ENCODE results near the gene PCDHGA3. TPM values are rescaled to one million over a fixed set of nuclear protein-coding genes. Genes with fewer than 3 reads are reported as not detected.

Gene PCDHGA3
- 3.7 and 6.2 TPM in 2 replicates for total RNA-seq

DNA sequence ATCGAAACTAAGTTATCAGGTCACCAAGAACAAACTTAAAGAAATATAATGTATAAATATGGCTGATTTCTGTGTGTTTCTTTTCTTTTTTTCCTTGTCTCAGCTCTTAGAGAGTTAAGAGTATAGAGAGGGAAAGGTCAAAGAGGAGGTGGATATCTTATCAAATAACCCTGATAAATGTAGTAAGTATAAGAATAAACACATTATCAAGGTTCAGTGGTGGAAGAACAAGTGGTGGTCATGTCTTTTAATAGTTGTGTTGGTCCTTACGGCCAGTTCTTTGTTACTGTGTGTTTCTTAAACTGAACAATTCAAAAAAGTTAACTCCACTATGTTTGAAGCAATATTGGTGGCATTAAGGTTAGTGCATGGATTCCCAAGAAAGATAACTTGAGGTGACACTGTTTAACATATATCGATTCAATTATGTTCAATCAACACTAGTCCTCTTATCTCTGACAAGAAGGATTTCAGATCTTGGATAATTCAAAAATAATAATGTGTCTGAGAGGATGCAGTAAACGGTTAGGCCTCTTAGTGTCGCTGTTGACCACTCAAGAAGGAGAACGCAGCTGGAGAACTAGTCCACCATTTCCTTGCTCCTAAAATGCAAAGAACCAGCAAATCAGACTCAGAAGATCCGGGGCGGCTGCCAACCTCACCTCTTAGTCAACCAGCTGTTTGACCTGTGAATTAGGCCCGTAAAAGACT, at the start of gene PCDHGA3:
TSS of gene PCDHGA3 (plus strand) at position 588 of the 711 bp plus-strand sequence. CDS start 205 bp downstream, outside the sequence.

DNA sequence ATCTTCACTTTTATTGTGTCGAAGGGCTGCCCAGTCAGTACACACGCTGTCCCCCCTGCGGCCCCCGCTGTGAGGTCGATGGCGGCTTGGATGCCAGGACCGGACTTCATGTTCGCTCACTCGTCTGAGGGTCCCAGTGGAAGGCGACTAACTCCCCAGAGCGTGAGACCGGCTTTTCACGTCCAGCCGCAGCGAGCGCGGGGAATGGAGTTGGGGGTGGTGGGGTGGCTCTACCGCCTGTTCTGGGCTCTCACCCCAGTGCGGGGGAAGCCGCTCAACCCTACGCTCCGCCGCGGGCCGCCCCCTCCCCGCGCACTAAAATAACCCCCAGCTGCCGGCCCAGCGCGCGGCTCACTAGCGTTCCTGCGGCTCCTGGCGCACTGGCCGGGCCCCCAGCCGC, 39.9 kb upstream of the PCDHGA3 start, which contains the start of gene SLC25A2:
TSS of gene SLC25A2 (minus strand) at position 294 of the 400 bp plus-strand sequence. CDS start at position 110, 184 bp downstream.

DNA sequence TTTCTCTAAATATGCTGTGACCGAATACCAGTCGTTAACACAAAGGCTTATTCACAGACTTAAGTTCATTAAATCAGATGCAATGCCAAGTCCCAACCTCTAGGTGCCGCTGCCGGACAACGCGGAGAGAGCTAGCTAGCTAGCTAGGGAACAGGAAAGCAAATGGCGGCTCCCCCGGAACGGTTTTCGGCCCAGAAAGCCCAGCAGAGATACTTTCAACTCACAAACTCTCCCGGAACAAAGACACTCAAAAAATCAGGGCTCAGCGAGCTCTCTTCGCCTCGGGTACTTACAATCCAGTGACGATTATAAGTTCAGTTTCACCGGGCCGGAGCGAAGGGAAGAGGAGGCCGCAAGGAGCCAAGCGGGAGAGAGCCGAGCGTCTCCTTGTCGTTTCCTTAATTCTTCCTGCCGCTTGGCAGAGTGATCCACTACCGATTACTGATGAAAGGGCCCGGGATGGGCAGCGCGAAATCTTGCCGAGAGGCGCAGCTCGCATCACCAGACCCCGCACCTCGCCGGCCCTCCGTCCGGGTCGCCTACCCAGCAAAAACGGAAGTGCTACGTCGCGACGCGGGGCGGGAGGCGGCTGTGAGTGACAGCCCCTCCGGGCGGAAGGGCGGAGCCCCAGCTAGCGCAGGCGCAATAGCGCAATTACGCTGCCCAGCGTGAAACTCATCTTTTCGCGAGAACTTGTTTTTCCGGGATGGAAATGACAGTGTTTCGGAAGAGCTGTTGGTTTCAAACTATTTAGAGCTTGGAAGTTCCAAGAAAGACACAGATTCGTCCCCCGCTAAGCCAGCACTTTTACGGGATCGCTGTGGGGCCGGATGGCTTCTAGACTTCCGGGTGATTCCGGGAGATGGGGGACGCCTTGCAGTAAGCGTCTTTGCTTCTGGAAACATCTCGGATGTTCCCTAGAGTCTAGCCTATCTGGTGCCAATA, 23.1 kb upstream of the PCDHGA3 start, which contains the start of gene TAF7:
TSS of gene TAF7 (minus strand) at position 560 of the 945 bp plus-strand sequence. CDS start 740 bp downstream, outside the sequence.

DNA sequence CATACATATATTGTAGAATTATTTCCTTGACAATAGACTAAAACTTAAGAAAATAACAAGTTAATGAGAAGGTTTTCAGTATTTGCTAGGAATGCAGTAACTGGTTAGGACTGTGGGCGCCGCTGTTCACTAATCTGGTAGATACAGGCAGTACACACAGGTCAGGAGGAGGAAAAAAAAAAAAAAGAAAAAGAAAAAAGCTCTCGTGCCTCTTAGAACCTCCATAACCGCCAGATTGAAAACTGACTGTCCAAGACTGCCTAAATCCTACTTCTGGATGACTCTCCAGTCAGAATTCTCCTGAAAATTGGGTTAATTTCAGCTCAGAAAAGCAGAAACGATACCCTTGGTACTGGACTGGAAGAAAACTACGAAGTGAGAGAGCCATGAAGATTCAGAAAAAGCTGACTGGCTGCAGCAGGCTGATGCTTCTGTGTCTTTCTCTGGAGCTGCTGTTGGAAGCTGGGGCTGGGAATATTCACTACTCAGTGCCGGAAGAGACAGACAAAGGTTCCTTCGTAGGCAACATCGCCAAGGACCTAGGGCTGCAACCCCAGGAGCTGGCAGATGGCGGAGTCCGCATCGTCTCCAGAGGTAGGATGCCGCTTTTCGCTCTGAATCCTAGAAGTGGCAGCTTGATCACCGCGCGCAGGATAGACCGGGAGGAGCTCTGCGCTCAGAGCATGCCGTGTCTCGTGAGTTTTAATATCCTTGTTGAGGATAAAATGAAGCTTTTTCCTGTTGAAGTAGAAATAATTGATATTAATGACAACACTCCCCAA, 13.1 kb upstream of the PCDHGA3 start, which contains the start of gene PCDHGA1:
TSS of gene PCDHGA1 (plus strand) at position 216 of the 782 bp plus-strand sequence.

DNA sequence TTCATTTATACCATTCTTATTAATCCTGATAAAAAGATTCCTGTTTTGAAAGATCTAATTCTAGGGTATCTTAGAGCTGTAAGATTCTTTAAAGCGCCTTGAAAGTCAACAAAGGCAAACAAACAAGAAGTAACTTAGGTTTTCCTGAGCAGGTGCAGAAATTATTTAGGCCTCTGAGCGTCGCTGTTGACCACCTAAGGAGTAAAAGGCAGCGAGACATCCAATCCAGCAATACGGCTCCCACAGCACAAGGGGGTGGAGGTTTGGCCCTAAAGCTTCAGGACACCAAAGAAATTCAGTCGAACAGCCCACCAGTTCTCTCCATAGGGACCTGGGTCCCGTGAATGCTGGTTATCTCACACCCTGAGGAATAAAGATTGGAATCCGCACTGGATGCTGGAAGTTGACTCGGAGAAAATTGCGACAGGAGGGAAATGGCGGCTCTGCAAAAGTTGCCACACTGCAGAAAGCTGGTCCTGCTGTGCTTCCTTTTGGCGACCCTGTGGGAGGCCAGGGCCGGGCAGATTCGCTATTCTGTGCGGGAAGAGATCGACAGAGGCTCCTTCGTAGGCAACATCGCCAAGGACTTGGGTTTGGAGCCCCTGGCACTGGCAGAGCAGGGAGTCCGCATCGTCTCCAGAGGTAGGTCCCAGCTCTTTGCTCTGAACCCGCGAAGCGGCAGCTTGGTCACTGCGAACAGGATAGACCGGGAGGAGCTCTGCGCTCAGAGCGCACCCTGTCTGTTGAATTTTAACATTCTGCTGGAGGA, 4.9 kb upstream of the PCDHGA3 start, which contains the start of gene PCDHGA2:
TSS of gene PCDHGA2 (plus strand) at position 223 of the 769 bp plus-strand sequence.

DNA sequence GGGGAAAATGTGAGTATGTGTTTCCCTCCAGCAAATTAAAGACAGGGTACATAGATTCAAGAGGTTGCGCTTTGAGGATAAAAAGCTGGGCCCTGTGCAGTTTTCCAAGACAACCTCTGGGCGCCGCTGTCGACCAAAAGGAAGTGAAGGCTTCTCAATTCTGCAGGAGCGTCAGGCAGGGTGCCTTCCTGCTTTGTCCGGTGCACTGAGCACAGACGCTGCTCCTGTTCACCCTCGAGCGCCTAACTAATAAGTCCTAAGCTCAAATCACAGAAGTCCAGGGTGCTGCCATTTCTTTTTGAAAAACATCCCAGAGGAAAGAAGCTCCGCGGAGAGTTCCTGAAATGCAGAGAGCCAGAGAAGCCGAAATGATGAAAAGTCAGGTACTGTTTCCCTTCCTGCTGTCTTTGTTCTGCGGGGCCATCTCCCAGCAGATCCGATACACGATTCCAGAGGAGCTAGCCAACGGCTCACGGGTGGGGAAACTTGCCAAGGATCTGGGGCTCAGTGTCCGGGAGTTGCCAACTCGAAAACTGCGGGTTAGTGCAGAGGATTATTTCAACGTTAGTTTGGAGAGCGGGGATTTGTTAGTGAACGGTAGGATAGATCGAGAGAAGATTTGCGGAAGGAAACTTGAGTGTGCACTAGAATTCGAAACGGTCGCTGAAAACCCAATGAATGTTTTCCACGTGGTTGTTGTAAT, 6.4 kb downstream of the PCDHGA3 start, which contains the start of gene PCDHGB1:
TSS of gene PCDHGB1 (plus strand) at position 183 of the 703 bp plus-strand sequence. CDS start at position 345, 162 bp downstream.

DNA sequence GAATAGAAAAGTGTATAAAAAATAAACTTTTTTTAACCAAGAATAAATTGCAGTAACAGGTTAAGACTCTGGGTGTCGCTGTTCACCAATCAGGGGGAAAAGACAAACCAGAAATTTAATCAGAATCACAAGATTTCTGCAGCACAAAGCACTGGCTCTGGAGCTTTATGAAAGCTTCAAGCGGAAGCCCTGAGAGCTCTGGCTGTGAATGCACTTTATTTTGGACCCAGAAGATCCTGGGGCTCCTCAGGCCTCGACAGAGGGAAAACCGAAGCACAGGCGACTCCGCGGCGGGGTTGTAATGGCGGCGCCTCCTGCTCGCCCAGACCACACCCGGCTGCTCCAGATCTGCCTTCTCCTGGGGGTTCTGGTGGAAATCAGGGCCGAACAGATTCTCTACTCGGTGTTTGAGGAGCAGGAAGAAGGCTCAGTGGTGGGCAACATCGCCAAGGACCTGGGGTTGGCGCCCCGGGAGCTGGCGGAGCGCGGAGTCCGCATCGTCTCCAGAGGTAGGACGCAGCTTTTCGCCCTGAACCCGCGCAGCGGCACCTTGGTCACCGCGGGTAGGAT, 11.4 kb downstream of the PCDHGA3 start, which contains the start of gene PCDHGA4:
TSS of gene PCDHGA4 (plus strand) at position 122 of the 570 bp plus-strand sequence. CDS start at position 209, 87 bp downstream.

DNA sequence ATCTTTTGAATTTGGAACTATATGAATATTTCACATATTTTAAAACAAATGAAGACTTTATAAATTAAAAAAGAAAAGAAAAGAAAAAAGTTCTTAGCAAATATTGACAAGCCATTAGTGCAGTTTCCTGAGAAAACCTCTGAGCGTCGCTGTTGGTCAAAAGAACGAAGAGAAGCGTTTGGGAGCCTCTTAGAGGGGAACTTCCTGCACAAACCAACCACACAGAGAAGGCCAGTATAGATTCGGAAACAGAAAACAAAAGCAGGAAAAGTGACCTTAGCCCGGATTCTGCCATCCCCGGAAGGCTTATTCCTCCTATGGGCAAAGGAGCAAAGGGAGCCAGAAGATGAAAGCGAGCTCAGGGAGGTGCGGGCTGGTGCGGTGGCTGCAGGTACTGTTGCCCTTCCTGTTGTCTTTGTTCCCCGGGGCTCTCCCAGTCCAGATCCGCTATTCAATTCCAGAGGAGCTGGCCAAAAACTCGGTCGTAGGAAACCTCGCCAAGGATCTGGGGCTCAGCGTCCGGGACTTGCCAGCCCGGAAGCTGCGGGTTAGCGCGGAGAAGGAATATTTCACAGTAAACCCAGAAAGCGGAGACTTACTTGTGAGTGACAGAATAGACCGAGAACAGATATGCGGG, 16.3 kb downstream of the PCDHGA3 start, which contains the start of gene PCDHGB2:
TSS of gene PCDHGB2 (plus strand) at position 205 of the 637 bp plus-strand sequence. CDS start at position 347, 142 bp downstream.

DNA sequence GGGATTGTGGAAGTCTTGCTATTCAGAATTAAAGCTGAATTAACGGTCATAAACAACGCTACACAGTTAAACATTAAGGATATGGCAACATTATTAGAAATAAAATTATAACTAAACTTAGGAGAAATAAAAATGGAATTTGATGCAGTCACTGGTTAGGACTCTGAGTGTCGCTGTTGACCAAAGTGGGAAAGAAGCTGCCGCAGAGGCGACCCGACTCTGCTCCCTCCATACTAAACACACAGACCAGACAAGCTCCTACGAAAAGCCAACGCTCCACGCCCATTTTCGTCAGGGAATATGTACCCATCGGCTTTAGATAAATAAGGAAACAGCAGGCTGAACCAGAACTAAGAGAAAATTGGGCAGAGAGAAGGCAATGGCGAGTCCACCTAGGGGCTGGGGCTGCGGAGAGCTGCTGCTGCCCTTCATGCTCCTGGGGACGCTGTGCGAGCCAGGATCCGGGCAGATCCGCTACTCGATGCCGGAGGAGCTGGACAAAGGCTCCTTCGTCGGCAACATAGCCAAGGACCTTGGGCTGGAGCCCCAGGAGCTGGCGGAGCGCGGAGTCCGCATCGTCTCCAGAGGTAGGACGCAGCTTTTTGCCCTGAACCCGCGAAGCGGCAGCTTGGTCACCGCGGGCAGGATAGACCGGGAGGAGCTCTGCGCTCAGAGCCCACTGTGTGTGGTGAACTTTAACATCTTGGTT, 20.5 kb downstream of the PCDHGA3 start, which contains the start of gene PCDHGA5:
TSS of gene PCDHGA5 (plus strand) at position 211 of the 709 bp plus-strand sequence. CDS start at position 380, 169 bp downstream.

DNA sequence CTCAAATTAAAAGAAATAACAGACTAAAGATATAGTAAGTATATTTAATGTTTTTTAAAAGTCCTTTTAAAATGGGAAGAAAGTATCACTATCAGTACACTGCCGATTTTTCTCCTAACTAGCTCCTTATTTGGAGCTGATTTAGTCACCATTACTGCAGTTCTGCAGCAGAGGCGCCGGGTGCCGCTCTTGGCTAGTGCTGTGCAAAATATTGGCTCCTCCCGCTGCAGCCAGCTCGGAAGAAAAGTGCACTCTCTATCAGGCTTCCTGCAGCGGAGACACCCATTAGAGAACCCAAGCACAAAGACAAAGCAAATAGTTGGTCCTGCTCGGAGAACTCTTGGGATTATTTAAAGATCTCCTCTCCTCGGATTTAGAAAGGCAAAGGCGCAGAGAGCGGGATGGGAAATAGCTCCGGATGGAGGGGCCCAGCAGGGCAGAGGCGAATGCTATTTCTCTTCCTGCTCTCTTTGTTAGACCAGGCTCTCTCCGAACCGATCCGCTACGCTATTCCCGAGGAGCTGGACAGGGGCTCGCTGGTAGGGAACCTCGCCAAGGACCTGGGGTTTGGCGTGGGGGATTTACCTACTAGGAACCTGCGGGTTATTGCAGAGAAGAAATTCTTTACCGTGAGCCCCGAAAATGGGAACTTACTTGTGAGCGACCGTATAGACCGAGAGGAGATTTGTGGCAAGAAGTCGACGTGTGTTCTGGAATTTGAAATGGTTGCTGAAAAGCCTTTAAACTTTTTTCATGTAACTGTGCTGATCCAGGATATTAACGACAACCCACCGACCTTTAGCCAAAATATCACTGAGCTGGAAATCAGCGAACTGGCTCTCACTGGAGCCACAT, 26.6 kb downstream of the PCDHGA3 start, which contains the start of gene PCDHGB3:
TSS of gene PCDHGB3 (plus strand) at position 249 of the 855 bp plus-strand sequence. CDS start at position 402, 153 bp downstream.

DNA sequence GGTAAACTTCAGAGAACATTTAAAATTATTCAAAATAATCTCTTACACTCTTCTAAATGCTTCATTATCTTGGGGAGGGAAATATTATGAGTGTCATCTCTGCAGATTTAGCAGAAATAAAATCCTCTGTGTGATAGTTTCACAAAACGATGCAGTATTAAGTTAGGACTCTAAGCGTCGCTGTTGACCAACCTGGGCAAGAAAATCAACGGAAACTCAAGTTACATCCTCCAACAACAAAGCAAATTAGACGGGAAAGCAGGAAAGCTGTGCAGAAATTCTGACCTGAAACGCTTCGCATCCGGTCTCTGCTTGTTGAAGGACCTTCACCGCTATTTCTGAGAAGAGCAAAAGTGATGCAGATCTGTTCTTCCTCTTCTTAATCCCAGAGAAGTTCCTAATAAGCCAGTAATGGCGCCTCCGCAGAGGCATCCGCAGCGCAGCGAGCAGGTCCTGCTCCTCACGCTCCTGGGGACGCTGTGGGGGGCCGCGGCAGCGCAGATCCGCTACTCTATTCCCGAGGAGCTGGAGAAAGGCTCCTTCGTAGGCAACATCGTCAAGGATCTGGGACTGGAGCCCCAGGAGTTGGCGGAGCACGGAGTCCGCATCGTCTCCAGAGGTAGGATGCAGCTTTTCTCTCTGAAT, 30.2 kb downstream of the PCDHGA3 start, which contains the start of gene PCDHGA6:
TSS of gene PCDHGA6 (plus strand) at position 219 of the 645 bp plus-strand sequence. CDS start at position 412, 193 bp downstream.

DNA sequence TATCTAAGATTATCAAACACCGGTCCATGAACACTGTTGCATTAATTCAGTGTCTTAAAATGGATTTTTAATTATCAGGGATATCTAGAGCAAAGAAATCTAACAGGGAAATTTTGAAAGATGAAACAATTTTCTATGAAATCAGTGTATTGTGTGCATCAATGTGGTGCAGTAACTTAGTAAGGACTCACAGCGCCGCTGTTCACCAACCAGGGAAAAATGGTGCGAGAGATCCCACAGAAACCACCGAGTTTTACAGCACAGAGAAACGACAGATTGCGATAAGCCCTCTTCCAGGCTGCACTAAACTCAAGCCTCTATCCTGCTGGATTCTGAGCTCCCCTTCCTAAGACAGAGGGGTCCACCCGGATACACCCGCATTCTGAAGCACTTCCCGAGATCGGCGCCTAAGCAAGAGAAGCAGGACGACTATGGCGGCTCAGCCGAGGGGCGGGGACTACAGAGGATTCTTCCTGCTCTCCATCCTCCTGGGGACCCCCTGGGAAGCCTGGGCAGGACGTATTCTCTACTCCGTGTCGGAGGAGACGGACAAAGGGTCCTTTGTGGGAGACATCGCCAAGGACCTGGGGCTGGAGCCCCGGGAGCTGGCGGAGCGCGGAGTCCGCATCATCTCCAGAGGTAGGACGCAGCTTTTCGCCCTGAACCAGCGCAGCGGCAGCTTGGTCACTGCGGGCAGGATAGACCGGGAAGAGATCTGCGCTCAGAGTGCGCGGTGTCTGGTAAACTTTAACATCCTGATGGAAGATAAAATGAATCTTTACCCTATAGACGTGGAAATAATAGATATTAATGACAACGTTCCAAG, 39.1 kb downstream of the PCDHGA3 start, which contains the start of gene PCDHGA7:
TSS of gene PCDHGA7 (plus strand) at position 274 of the 826 bp plus-strand sequence. CDS start at position 432, 158 bp downstream.

DNA sequence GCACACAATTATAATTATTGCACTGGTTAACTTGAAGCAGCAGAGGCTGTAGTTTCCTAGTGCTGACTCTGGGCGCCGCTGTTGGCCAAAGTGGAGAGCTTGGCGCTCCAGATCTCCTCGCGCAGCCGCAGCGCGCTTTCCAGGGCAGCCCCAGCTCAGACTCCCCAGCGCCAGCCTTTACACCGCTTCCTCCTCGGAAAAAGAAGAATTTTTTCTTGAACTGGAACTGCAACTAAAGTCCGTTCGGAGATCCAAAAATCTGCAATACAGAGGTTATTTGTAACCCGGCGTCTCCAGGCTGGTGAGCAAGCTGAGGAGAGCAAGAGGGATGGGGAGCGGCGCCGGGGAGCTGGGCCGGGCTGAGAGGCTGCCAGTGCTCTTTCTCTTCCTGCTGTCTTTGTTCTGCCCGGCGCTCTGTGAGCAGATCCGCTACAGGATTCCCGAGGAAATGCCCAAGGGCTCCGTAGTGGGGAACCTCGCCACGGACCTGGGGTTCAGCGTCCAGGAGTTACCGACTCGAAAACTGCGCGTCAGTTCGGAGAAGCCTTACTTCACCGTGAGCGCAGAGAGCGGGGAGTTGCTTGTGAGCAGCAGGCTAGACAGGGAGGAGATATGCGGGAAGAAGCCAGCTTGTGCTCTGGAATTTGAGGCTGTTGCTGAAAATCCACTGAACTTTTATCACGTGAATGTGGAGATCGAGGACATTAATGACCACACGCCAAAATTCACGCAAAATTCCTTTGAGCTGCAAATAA, 44.1 kb downstream of the PCDHGA3 start, which contains the start of gene PCDHGB4:
TSS of gene PCDHGB4 (plus strand) at position 142 of the 755 bp plus-strand sequence. CDS start at position 329, 187 bp downstream.

DNA sequence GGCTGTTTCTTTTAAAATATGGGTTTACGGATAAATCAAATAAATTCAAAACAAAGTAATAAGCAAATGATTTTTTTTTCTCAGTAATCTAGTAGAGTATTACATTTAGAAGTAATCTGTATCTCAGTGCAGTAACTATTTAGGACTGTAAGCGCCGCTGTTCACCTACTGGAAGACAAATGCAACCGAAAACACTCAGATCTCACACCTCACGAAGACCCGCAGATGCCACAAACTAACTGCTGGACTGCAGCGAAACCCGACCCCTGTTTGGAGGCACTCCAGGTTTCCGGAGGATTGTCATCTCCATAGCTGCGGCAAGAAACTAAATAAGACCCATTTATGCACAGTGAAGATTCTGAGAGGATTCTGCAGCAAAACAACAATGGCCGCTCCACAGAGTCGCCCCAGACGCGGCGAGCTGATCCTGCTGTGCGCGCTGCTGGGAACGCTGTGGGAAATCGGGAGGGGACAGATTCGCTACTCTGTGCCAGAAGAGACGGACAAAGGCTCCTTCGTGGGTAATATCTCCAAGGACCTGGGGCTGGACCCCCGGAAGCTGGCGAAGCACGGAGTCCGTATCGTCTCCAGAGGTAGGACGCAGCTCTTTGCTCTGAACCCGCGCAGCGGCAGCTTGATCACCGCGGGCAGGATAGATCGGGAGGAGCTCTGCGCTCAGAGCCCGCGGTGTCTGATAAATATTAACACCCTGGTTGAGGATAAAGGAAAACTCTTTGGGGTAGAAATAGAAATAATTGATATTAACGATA, 49.0 kb downstream of the PCDHGA3 start, which contains the start of gene PCDHGA8:
TSS of gene PCDHGA8 (plus strand) at position 205 of the 770 bp plus-strand sequence. CDS start at position 386, 181 bp downstream.

